ENCODE measurements around the gene TEDC1. TPM values are rescaled to one million over a fixed set of nuclear protein-coding genes. Genes with fewer than 3 reads are reported as not detected.

Gene TEDC1
- total RNA-seq, 1 experiment from 2014 or later = 26.2 TPM

DNA sequence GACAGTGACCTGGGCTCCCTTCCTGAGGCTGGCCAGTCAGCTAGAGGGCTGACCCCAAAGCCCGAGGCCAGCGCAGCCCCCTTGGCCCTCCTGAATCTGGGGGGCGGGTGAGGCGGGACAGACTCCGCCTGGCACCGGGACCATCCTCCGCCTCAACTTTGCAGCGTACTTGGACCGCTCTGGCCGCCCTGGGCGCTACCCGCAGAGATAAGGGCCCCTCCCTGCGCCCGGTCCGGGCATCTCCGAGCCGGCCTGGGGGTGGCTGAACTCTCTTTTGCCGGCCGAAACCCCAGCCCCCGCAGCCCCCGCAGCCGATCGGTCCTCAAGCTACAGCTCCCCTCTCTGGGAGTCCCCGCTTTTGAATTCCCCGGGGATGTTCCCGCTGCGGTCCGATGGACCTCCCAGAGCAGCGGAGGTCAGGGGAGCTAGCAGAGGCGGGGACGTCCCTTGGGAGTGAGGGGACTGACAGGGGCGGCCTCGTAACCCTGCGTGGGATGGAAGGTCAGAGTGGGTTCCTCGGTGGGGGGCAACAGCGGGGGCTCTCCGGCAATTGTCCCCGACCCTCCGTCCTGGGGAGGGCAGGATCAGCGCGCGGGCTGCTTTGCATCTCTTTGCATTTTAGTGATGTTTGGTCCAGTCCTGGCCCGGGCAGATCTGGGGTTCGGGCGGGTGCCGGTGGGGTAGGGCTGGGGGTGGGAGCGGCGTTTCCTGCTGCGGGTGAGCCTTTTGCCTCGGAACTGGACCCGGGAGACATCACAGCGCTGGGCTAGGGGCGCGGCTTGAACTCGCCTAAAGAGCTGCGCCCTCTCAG, 4.7 kb upstream of the TEDC1 start, which contains the start of gene CRIP1:
TSS of gene CRIP1 (plus strand) at position 724 of the 811 bp plus-strand sequence. CDS start 374 bp downstream, outside the sequence.
- no peak within 1 kb of the TSS for H2BK120ac ChIP-seq (ENCODE audit: low read depth, low read length, poor library complexity, severe bottlenecking)
- no peak within 1 kb of the TSS for H2AK5ac ChIP-seq (ENCODE audit: insufficient read length, low read length)
- no peaks in the 10 kb centered on the region for H3K9me3 ChIP-seq (ENCODE audit: control insufficient read depth, low read depth, low read length)
- no peak for DNase-seq
- Mint-ChIP-seq H3K27me3 (ENCODE audit: low read depth) (peaks cover 74% of the 10 kb centered on the region), H3K4me1 (peaks cover 12 to 18% of the 10 kb centered on the region in 2 experiments), H3K36me3 (ENCODE audit: insufficient read depth in 1 of 3, low read depth in 3 of 3) (no peaks in the 10 kb centered on the region; a peak in 1 of 7 replicates), H3K27ac (peak within 1 kb of the TSS in 1 of 3 experiments; percentile 65; a peak in 1 of 7 replicates), H3K9me3 (no peaks in the 10 kb centered on the region), H3K4me3 (peak within 1 kb of the TSS; percentile 17 to 75; a peak in 4 of 5 replicates)
- no peak within 1 kb of the TSS for H3K56ac ChIP-seq (ENCODE audit: insufficient read length, low read depth, low read length)
- H2BK20ac ChIP-seq (ENCODE audit: low read depth, low read length, poor library complexity, severe bottlenecking) = no peak within 1 kb of the TSS
- peak within 1 kb of the TSS; percentile 27 for H3K18ac ChIP-seq (ENCODE audit: insufficient read length, low read depth, low read length)
- no peaks in the 10 kb centered on the region for H3K79me1 ChIP-seq (ENCODE audit: insufficient read depth, low read depth, low read length, poor library complexity, severe bottlenecking)
- H3K14ac ChIP-seq (ENCODE audit: insufficient read depth, low read length) = peak within 1 kb of the TSS; percentile 8; the same call in 1 of the 2 replicates
- no peak within 1 kb of the TSS for H3K4ac ChIP-seq (ENCODE audit: low read depth, low read length)
- no peak within 1 kb of the TSS for H3K23ac ChIP-seq (ENCODE audit: insufficient read length, low read depth, low read length)
- WGBS (ENCODE audit: extremely low coverage, insufficient read length, low lambda C conversion rate) = no CpG with 5 or more reads among the region's 56 CpGs
- peaks cover 26% of the 10 kb centered on the region; the same call in 1 of the 2 replicates for H3K27me3 ChIP-seq (ENCODE audit: insufficient read depth, low read length)
- no peak within 1 kb of the TSS for H2AFZ ChIP-seq (ENCODE audit: low read length)
- no peaks in the 10 kb centered on the region for H3K4me1 ChIP-seq (ENCODE audit: insufficient read depth, low read length)
- TF ChIP-seq, protein P1, sequence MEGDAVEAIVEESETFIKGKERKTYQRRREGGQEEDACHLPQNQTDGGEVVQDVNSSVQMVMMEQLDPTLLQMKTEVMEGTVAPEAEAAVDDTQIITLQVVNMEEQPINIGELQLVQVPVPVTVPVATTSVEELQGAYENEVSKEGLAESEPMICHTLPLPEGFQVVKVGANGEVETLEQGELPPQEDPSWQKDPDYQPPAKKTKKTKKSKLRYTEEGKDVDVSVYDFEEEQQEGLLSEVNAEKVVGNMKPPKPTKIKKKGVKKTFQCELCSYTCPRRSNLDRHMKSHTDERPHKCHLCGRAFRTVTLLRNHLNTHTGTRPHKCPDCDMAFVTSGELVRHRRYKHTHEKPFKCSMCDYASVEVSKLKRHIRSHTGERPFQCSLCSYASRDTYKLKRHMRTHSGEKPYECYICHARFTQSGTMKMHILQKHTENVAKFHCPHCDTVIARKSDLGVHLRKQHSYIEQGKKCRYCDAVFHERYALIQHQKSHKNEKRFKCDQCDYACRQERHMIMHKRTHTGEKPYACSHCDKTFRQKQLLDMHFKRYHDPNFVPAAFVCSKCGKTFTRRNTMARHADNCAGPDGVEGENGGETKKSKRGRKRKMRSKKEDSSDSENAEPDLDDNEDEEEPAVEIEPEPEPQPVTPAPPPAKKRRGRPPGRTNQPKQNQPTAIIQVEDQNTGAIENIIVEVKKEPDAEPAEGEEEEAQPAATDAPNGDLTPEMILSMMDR (conservative IDR thresholded peaks at IDR 0.05) = no peak
- no peak within 1 kb of the TSS for H4K91ac ChIP-seq (ENCODE audit: insufficient read length, low read depth, low read length)
- peaks cover 6% of the 10 kb centered on the region for H3K23me2 ChIP-seq (ENCODE audit: insufficient read length, low read depth, low read length, poor library complexity, severe bottlenecking)
- H4K8ac ChIP-seq (replicated peaks; ENCODE audit: insufficient read length, low read depth, low read length) = no peak within 1 kb of the TSS
- no peaks in the 10 kb centered on the region for H3K79me2 ChIP-seq (ENCODE audit: insufficient read depth, low read length)
- no peak within 1 kb of the TSS for H2BK5ac ChIP-seq (ENCODE audit: insufficient read length, low read length)
- H4K5ac ChIP-seq (ENCODE audit: insufficient read length, low read depth, low read length) = no peak within 1 kb of the TSS
- H3K27ac ChIP-seq (ENCODE audit: insufficient read length, low read depth, low read length) = no peak within 1 kb of the TSS
- no peak within 1 kb of the TSS for H3K9ac ChIP-seq (ENCODE audit: extremely low read depth, insufficient read length, low read length)
- peak within 1 kb of the TSS; percentile 15 for H3K4me2 ChIP-seq (ENCODE audit: insufficient read depth, insufficient read length, low read length)
- H2BK15ac ChIP-seq (ENCODE audit: low read depth, low read length) = no peak within 1 kb of the TSS
- no peaks in the 10 kb centered on the region for H4K20me1 ChIP-seq (ENCODE audit: control insufficient read depth, insufficient read depth, insufficient read length)
- no peak within 1 kb of the TSS for H3T11ph ChIP-seq (ENCODE audit: low read length)
- H2BK12ac ChIP-seq (ENCODE audit: insufficient read length, low read depth, low read length) = no peak within 1 kb of the TSS

Measured in H9 (cell line).